ENCODE measurements around the gene LBX1.

Gene LBX1

DNA sequence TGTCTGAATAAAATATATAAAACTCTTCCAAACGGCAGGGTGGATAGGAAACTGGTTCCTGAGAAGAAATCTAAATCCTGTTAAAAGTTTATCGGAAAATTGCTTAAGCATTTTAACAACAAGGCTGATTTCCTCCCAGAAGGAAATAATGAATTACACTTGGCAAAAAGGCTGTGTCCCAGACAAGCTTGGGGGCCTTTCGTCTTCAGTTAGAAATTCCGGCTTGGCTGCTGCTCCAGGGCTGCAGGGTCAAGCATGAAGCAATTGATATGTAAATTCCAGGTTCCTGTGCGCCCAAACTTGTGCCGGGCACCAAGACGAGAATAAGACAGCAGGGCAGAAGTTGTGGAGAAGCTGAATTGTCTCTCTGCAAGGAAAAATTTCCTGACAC lies 38.0 kb upstream of the LBX1 start:
- TF ChIP-seq ZFX (IDR thresholded peaks at IDR 0.05; ENCODE audit: borderline replicate concordance) = no peak
- TF ChIP-seq, protein P1, sequence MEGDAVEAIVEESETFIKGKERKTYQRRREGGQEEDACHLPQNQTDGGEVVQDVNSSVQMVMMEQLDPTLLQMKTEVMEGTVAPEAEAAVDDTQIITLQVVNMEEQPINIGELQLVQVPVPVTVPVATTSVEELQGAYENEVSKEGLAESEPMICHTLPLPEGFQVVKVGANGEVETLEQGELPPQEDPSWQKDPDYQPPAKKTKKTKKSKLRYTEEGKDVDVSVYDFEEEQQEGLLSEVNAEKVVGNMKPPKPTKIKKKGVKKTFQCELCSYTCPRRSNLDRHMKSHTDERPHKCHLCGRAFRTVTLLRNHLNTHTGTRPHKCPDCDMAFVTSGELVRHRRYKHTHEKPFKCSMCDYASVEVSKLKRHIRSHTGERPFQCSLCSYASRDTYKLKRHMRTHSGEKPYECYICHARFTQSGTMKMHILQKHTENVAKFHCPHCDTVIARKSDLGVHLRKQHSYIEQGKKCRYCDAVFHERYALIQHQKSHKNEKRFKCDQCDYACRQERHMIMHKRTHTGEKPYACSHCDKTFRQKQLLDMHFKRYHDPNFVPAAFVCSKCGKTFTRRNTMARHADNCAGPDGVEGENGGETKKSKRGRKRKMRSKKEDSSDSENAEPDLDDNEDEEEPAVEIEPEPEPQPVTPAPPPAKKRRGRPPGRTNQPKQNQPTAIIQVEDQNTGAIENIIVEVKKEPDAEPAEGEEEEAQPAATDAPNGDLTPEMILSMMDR (IDR thresholded peaks at IDR 0.05) = no peak
- no peak overlapping the region for H3K27ac ChIP-seq

DNA sequence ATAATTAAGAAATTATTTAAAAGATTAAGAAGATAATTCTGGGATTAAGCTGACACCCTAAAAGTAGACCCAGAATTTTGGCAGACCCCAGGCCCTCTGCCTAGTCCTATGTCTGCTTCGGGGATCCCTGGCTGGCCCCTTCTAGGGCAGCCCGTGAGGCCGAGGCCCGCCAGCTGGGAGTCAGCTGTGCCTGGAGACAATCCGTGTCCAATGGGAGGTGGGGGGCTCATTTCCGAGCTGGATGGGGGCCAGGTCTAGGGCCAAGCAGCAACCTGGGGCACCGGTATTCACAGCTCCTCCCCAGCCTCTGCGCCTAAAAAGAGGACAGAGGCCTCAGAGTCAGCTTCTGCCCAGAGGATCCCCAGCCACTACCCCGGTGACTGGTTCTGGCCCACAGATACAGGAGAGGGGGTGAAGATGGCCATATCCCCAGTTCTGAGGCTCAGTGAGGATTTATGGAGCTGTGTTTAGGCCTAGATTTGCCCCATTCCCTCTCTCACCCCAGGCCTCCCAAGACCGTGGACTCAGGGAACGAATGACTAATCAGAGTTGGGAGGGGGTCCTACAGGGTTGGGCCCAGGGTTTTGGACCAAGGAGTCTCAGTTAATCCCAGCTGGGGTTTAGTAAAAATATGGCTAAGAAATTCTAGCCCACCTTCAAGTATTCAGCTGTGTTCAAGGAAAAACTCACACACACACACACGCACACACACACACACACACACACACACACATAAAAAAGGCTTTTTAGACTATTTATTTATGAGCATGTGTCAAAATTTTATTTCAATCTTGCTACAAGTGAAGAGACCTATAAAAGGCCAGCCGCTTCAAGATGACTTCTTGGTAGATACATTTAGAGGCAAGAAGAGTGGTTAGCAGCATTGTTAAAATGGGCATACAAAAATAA lies 37.4 kb upstream of the LBX1 start:
- no peak for TF ChIP-seq ZFX (IDR thresholded peaks at IDR 0.05; ENCODE audit: borderline replicate concordance)
- TF ChIP-seq, protein P1 (IDR thresholded peaks at IDR 0.05) = no peak
- no peak overlapping the region for H3K27ac ChIP-seq

- TF ChIP-seq, protein P1 (IDR thresholded peaks at IDR 0.05) = no peak
- TF ChIP-seq ZFX (IDR thresholded peaks at IDR 0.05; ENCODE audit: borderline replicate concordance) = no peak
- H3K27ac ChIP-seq = no peak overlapping the region
These were observed 34.0 kb upstream of the LBX1 start for GRCh38 chr10:101263150-101263752.

DNA sequence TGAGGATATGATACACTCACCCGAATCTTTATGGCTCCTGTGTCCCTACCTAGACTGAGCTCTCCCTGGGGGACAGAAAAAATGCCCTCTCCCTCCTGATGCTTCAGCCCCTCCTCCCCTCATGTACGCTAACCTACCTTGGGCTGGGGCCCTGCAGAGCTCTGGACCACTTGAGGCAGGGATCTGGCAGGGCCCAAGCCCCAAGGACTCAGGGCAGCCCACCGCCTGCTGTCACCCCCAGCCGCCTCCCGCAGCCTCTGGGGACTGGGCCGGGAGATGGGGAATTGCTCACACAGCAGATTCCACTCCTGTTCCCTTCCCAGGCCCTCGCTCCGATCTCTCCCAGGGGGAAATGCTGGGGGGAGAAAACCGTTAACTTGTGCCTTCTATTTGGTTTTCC lies 32.9 kb upstream of the LBX1 start:
- H3K27ac ChIP-seq = no peak overlapping the region
- TF ChIP-seq, protein P1 (IDR thresholded peaks at IDR 0.05) = no peak
- TF ChIP-seq ZFX (IDR thresholded peaks at IDR 0.05; ENCODE audit: borderline replicate concordance) = no peak

GRCh38 chr10:101261702-101262101 lies 32.4 kb upstream of the LBX1 start:
- H3K27ac ChIP-seq = no peak overlapping the region
- TF ChIP-seq ZFX (IDR thresholded peaks at IDR 0.05; ENCODE audit: borderline replicate concordance) = no peak
- TF ChIP-seq, protein P1 (IDR thresholded peaks at IDR 0.05) = no peak

- TF ChIP-seq, protein P1 (IDR thresholded peaks at IDR 0.05) = no peak
- no peak for TF ChIP-seq ZFX (IDR thresholded peaks at IDR 0.05; ENCODE audit: borderline replicate concordance)
- no peak overlapping the region for H3K27ac ChIP-seq
These were observed 31.7 kb upstream of the LBX1 start for GRCh38 chr10:101260764-101261481.
